ENCODE measurements around the gene MBD6. TPM values are rescaled to one million over a fixed set of nuclear protein-coding genes. Genes with fewer than 3 reads are reported as not detected.
A peak's percentile ranks its signal among the peaks of the same experiment; 100 is the strongest.

Gene MBD6
- total RNA-seq, 1 experiment from 2014 or later: 66.8 TPM

- no peaks in the 10 kb centered on the region for H3K27me3 Mint-ChIP-seq (ENCODE audit: low read depth)
- no peak overlapping the region for H4K5ac ChIP-seq (ENCODE audit: insufficient read length, low read depth, low read length)
These were observed 18.4 kb downstream of the MBD6 start for GRCh38 chr12:57541001-57541400.

More at GRCh38 chr12:57541001-57541400, 18.4 kb downstream of the MBD6 start:
- H4K8ac ChIP-seq (replicated peaks; ENCODE audit: insufficient read length, low read depth, low read length): no peak overlapping the region
- Mint-ChIP-seq H3K4me3 (no peak overlapping the region), H3K36me3 (ENCODE audit: insufficient read depth in 1 of 3, low read depth in 3 of 3) (peaks cover 5 to 48% (median 41%) of the 10 kb centered on the region in 3 experiments), H3K9me3 (no peaks in the 10 kb centered on the region), H3K4me1 (peaks cover 15 to 22% of the 10 kb centered on the region in 2 experiments), H3K27ac (peak overlapping the region in 2 of 3 experiments; percentile 36 to 43; a peak in 1 of 7 replicates)
- no peak overlapping the region for H2BK12ac ChIP-seq (ENCODE audit: insufficient read length, low read depth, low read length)
- H2BK5ac ChIP-seq (ENCODE audit: insufficient read length, low read length): no peak overlapping the region
- no CpG with 5 or more reads among the region's 2 CpGs for WGBS (ENCODE audit: extremely low coverage, insufficient read length, low lambda C conversion rate)
- H3K79me1 ChIP-seq (ENCODE audit: insufficient read depth, low read depth, low read length, poor library complexity, severe bottlenecking): peaks cover 8% of the 10 kb centered on the region
- H4K20me1 ChIP-seq (ENCODE audit: control insufficient read depth, insufficient read depth, insufficient read length): no peaks in the 10 kb centered on the region
- H3K18ac ChIP-seq (ENCODE audit: insufficient read length, low read depth, low read length): no peak overlapping the region
- H3K27ac ChIP-seq (ENCODE audit: insufficient read length, low read depth, low read length): no peak overlapping the region
- no peak overlapping the region for H3K14ac ChIP-seq (ENCODE audit: insufficient read depth, low read length)
- no peak overlapping the region for H2AFZ ChIP-seq (ENCODE audit: low read length)
- no peak overlapping the region for H3K56ac ChIP-seq (ENCODE audit: insufficient read length, low read depth, low read length)
- no peak overlapping the region for H3T11ph ChIP-seq (ENCODE audit: low read length)
- no peak overlapping the region for H2BK20ac ChIP-seq (ENCODE audit: low read depth, low read length, poor library complexity, severe bottlenecking)
- no peak overlapping the region for H3K4ac ChIP-seq (ENCODE audit: low read depth, low read length)
- no peaks in the 10 kb centered on the region for H3K27me3 ChIP-seq (ENCODE audit: insufficient read depth, low read length)
- H3K9ac ChIP-seq (ENCODE audit: extremely low read depth, insufficient read length, low read length): no peak overlapping the region
- H4K91ac ChIP-seq (ENCODE audit: insufficient read length, low read depth, low read length): no peak overlapping the region
- no peaks in the 10 kb centered on the region for H3K9me3 ChIP-seq (ENCODE audit: control insufficient read depth, low read depth, low read length)
- H2AK5ac ChIP-seq (ENCODE audit: insufficient read length, low read length): no peak overlapping the region
- peaks cover 3% of the 10 kb centered on the region for H3K4me1 ChIP-seq (ENCODE audit: insufficient read depth, low read length)
- TF ChIP-seq CTCF (conservative IDR thresholded peaks at IDR 0.05): no peak
- H3K79me2 ChIP-seq (ENCODE audit: insufficient read depth, low read length): no peaks in the 10 kb centered on the region; the same call in 1 of the 2 replicates
- H3K23me2 ChIP-seq (ENCODE audit: insufficient read length, low read depth, low read length, poor library complexity, severe bottlenecking): no peaks in the 10 kb centered on the region
- H3K4me2 ChIP-seq (ENCODE audit: insufficient read depth, insufficient read length, low read length): no peak overlapping the region
- no peak for DNase-seq
- no peak overlapping the region for H2BK120ac ChIP-seq (ENCODE audit: low read depth, low read length, poor library complexity, severe bottlenecking)
- H2BK15ac ChIP-seq (ENCODE audit: low read depth, low read length): no peak overlapping the region
- no peak overlapping the region for H3K23ac ChIP-seq (ENCODE audit: insufficient read length, low read depth, low read length)

All from H9 (cell line).